Neural cell (in vitro differentiated cells): ENCODE results near the gene FREM2. TPM values are rescaled to one million over a fixed set of nuclear protein-coding genes. Genes with fewer than 3 reads are reported as not detected.

ENCODE experiments used
- H2AFZ ChIP-seq: fragments of 200-600, 300-800 bp; sonication (generic), shearing (Covaris generic); 2 replicates; pipeline ENCODE4 v1.6.0; 2014; ENCODE audit warnings: low read depth, mild to moderate bottlenecking, antibody characterized with exemption, low read length, moderate library complexity
- H3F3A ChIP-seq: fragments of 200-600 bp; shearing (Covaris generic); 2 replicates; pipeline ENCODE4 v1.6.1; 2016; ENCODE audit warnings: mild to moderate bottlenecking, moderate library complexity, mixed read lengths, antibody characterized with exemption, low read length; ENCODE audit not compliant: insufficient read depth, poor library complexity, severe bottlenecking
- H3K27ac ChIP-seq: fragments of 200-600, 300-800 bp; sonication (generic), shearing (Covaris generic); 2 replicates; pipeline ENCODE4 v1.5.1; 2014; ENCODE audit warnings: mild to moderate bottlenecking, low read length, moderate library complexity
- H3K27me3 ChIP-seq: fragments of 300-800, 200-600 bp; sonication (generic), shearing (Covaris generic); 2 replicates; pipeline ENCODE4 v1.6.0; 2014; ENCODE audit warnings: mild to moderate bottlenecking, low read depth, low read length, moderate library complexity; ENCODE audit not compliant: insufficient read depth
- H3K36me3 ChIP-seq: fragments of 300-800, 200-600 bp; sonication (generic), shearing (Covaris generic); 2 replicates; pipeline ENCODE4 v1.5.1; 2014; ENCODE audit warnings: mild to moderate bottlenecking, antibody characterized with exemption, low read length, moderate library complexity; ENCODE audit not compliant: insufficient read depth
- H3K4me2 ChIP-seq: fragments of 300-800, 200-600 bp; sonication (generic), shearing (Covaris generic); 2 replicates; pipeline ENCODE4 v1.6.0; 2014; ENCODE audit warnings: mild to moderate bottlenecking, low read length
- H3K4me3 ChIP-seq: fragments of 300-800, 200-600 bp; sonication (generic), shearing (Covaris generic); 2 replicates; pipeline ENCODE4 v1.5.1; 2014; ENCODE audit warnings: mild to moderate bottlenecking, low read length, moderate library complexity
- H3K79me2 ChIP-seq: fragments of 200-600 bp; shearing (Covaris generic); replicated peaks from 2 replicates; pipeline ENCODE4 v1.6.0; 2014; ENCODE audit warnings: mild to moderate bottlenecking, low read length, moderate library complexity; ENCODE audit not compliant: insufficient read depth
- H3K9ac ChIP-seq: fragments of 300-800, 200-600 bp; sonication (generic), shearing (Covaris generic); 2 replicates; pipeline ENCODE4 v1.6.1; 2016; ENCODE audit warnings: mild to moderate bottlenecking, low read length, mixed read lengths
- H3K9me2 ChIP-seq: fragments of 200-600 bp; shearing (Covaris generic); 2 replicates; pipeline ENCODE4 v1.6.1; 2016; ENCODE audit warnings: mild to moderate bottlenecking, low read length, mixed read lengths; ENCODE audit not compliant: insufficient read depth
- H3K9me3 ChIP-seq: fragments of 200-600, 300-800 bp; sonication (generic), shearing (Covaris generic); 2 replicates; pipeline ENCODE4 v1.6.1; 2016; ENCODE audit warnings: mild to moderate bottlenecking, mixed run types, low read length, moderate library complexity, mixed read lengths
- H4K20me1 ChIP-seq: fragments of 200-600 bp; shearing (Covaris generic); 2 replicates; pipeline ENCODE4 v1.6.1; 2016; ENCODE audit warnings: mild to moderate bottlenecking, mixed run types; ENCODE audit not compliant: insufficient read depth
- EP300 ChIP-seq: fragments of 450-650 bp; conservative IDR thresholded peaks from 2 replicates; pipeline ENCODE4 v1.6.1; 2014; ENCODE audit warnings: antibody characterized with exemption, mild to moderate bottlenecking, moderate library complexity; ENCODE audit not compliant: poor library complexity, severe bottlenecking
- EZH2 ChIP-seq: fragments of 200-600, 300-800 bp; shearing (Covaris generic), sonication (generic); IDR thresholded peaks from 2 replicates; pipeline ENCODE4 v1.6.1; 2014; ENCODE audit warnings: antibody characterized with exemption, low read length, borderline replicate concordance, mild to moderate bottlenecking; ENCODE audit not compliant: insufficient read depth, poor library complexity, severe bottlenecking
- MXI1 ChIP-seq: fragments of 450-650 bp; conservative IDR thresholded peaks from 2 replicates; pipeline ENCODE4 v1.6.1; 2014; ENCODE audit warnings: antibody characterized with exemption, mild to moderate bottlenecking; ENCODE audit not compliant: poor library complexity, severe bottlenecking
- POLR2AphosphoS5 ChIP-seq: IDR thresholded peaks from 2 replicates; pipeline ENCODE4 v1.6.1; 2012
- RAD21 ChIP-seq: fragments of 450-650 bp; conservative IDR thresholded peaks from 2 replicates; pipeline ENCODE4 v1.6.1; 2014; ENCODE audit warnings: antibody characterized with exemption, mild to moderate bottlenecking, moderate library complexity
- REST ChIP-seq: IDR thresholded peaks from 2 replicates; pipeline ENCODE4 v1.6.1; 2012; ENCODE audit warnings: borderline replicate concordance
- SMC3 ChIP-seq: fragments of 450-650 bp; conservative IDR thresholded peaks from 2 replicates; pipeline ENCODE4 v1.6.1; 2014; ENCODE audit warnings: antibody characterized with exemption, mild to moderate bottlenecking, moderate library complexity; ENCODE audit not compliant: poor library complexity
- TAF1 ChIP-seq: IDR thresholded peaks from 2 replicates; pipeline ENCODE4 v1.6.1; 2012; ENCODE audit warnings: low read depth
- polyA plus RNA-seq: library from polyadenylated mRNA; depleted of rRNA; stranded (reverse); fragments of >200 nt; gene quantifications from 2 replicates; pipeline ENCODE4 v1.2.3, GENCODE V29; 2014

The FREM2 gene
- polyA plus RNA-seq, 1 donor from 2014 or later = 0.19 TPM

GRCh38 chr13:38661010-38661675, 25.7 kb upstream of the FREM2 start:
- Histone ChIP-seq H4K20me1 (no peaks in the 10 kb centered on the region), H3K9ac (no peak overlapping the region), H3F3A (no peaks in the 10 kb centered on the region)

GRCh38 chr13:38662362-38662761, 24.5 kb upstream of the FREM2 start:
- H3K79me2 ChIP-seq = no peaks in the 10 kb centered on the region
- TF ChIP-seq POLR2AphosphoS5 (no peak), EP300 (no peak), RAD21 (no peak), REST (no peak), EZH2 (no peak), TAF1 (no peak), MXI1 (no peak)
- no peaks in the 10 kb centered on the region for H3K9me3 ChIP-seq
- H3K36me3 ChIP-seq = no peaks in the 10 kb centered on the region
- no peak overlapping the region for H3K27ac ChIP-seq
- no peaks in the 10 kb centered on the region for H4K20me1 ChIP-seq
- no peak overlapping the region for H3K4me3 ChIP-seq
- no peaks in the 10 kb centered on the region for H3K27me3 ChIP-seq
- H3K4me2 ChIP-seq = no peak overlapping the region
- H3F3A ChIP-seq = no peaks in the 10 kb centered on the region
- no peak overlapping the region for H3K9ac ChIP-seq
- no peaks in the 10 kb centered on the region for H3K9me2 ChIP-seq
- H2AFZ ChIP-seq = no peak overlapping the region

More at GRCh38 chr13:38661010-38661675, 25.7 kb upstream of the FREM2 start:
- Histone ChIP-seq H3K27me3 (no peaks in the 10 kb centered on the region), H3K36me3 (no peaks in the 10 kb centered on the region), H3K4me2 (no peak overlapping the region), H2AFZ (no peak overlapping the region), H3K9me3 (no peaks in the 10 kb centered on the region), H3K4me3 (no peak overlapping the region), H3K79me2 (no peaks in the 10 kb centered on the region), H3K9me2 (no peaks in the 10 kb centered on the region), H3K27ac (peak overlapping the region; percentile 0)
- TF ChIP-seq MXI1 = no peak
- no peak for TF ChIP-seq SMC3
- TF ChIP-seq REST = no peak
- peak; percentile 18 for TF ChIP-seq POLR2AphosphoS5
- no peak for TF ChIP-seq EZH2
- no peak for TF ChIP-seq EP300
- TF ChIP-seq TAF1 = no peak
- TF ChIP-seq RAD21 = no peak
